IPS DF 19.7 (cell line): ENCODE measurements around the gene MSI2.

Experiments used
- DNase-seq: peaks from one replicate; pipeline ENCODE4 v3.0.0-alpha.2; 2013; ENCODE audit warnings: low read depth, low spot score

MSI2 gene

DNA sequence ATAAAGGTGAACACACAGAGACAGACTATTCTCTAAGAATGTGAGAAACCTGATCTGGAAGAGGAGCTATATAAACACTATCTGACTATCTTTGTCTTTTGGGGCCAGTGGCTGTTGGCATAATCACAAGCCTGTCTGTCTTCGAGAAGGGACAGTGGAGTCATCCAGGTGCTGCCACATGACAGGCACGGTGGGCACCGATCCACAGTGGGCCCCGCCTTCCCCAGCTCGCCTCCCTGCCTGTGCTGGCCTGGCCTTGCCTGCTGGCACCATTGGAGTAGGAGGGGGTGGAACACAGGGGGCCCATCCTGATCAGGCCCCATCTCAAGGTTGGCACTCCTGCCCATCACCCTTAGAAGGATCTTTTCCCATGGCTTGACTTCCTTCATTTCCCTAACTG lies 376.0 kb downstream of the MSI2 start:
- no peak for DNase-seq

DNA sequence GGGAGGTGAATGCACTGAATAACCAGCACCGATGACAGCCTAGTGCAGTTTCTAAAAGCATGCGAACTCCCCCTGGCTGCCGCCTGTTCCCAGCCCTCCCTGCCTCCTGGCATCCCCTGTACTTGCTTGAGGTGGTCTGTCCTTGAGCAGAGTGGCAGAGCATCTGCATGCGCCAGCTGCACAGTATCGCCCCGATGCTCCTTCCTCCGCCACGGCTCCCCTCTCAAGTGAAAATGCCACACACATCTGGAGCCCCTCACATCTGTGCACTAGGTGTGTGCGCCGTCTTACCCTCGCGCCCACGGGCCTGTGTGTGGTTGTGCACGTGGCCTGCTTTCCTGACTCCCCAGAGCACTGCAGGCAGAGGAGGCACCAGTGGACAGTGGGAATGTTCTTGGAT lies 376.9 kb downstream of the MSI2 start:
- no peak for DNase-seq

DNA sequence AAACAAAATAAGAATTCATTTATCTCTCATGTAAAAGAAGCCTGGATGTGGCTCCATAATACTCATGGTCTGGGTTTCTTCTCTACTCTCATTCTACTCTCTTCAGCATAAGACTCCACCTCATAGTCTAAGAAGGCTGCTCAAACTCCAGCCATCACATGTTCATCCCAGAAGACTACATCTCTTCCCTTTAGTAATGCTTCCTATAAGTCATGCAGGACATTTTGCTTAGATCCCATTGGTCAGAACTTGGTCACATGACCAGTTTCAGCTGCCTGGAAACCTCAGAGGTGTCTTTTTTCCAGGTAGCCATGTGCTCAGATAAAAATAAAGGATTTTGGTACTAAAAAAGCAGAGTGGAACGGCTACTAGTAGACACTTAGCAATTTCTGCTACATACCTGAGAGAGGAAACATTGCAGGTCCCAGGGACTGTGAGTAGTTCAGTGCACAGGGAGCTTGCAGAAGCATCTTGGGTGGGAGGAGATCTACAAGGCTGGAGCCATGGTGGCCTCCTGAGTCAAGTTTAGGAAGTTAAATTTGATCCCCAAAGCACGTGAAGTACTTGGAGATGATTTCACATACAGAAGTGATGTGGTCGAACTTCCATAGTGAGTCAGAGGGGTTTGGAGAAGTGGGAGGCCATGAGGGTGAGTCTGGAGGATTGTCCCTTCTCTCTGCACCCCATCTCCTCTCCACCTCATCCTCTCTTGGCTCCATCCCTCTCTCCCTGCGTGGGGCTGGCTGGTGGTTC lies 378.6 kb downstream of the MSI2 start:
- no peak for DNase-seq

DNA sequence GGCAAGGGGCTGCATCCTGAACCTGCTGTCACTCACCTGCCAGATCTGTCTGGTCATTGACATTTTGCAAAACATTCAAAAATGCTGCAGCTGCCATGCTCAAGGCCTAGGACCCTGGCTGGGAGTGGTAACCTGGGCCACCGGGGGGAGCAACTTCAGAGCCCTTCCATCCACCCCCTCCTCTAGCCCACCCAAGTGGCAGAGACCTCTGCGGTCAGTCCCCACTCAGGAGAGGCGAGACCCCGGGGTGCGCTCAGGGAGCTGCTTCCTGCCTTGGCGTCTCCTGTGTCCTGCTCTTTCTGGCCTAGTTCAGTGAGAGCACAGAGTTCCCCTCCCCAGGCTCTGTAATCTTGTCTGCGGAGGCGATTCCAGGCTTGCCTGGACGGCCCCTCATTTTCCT lies 380.0 kb downstream of the MSI2 start:
- no peak for DNase-seq

GRCh38 chr17:57636985-57637665 lies 380.8 kb downstream of the MSI2 start:
- DNase-seq = no peak

GRCh38 chr17:57637666-57638010 lies 381.3 kb downstream of the MSI2 start:
- no peak for DNase-seq

DNA sequence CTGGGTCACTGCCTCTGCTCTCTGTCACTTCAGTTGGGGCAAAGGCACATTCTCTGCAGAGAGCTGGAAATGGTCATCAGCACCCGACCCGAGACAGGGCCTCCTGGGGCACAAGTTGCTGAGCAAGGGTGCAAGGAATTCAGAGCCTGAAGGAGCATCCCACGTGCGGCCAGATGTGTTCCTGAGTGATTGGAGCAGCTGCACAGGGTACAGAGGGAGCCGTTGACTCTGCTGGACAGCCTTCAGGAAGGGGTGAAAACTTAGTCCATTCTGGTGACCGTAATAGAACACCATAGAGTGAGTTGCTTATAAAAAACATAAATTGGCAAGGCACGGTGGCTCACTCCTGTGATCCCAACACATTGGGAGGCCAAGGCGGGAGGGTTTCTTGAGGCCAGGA lies 382.0 kb downstream of the MSI2 start:
- no peak for DNase-seq

- DNase-seq = no peak
Observed at GRCh38 chr17:57639381-57639780, 383.1 kb downstream of the MSI2 start.

DNA sequence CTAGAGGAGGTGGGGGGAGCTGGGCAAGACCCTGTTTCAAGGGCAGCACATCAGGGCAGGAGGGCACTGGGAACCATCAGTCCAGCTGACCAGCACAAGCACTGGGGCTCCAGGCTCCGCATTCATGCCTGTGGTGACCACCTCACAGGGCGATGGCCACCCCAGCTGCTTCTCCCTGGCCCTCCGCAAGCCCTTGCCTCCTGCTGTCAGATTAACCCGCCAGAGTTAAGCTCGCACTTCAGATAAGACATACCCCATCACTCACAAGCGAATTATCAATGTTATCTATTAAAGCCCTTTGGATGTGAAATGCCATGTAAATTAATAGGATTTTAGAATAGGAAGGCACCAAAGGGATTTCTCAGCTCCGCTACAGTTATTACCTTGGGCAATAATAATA lies 383.8 kb downstream of the MSI2 start:
- no peak for DNase-seq

DNA sequence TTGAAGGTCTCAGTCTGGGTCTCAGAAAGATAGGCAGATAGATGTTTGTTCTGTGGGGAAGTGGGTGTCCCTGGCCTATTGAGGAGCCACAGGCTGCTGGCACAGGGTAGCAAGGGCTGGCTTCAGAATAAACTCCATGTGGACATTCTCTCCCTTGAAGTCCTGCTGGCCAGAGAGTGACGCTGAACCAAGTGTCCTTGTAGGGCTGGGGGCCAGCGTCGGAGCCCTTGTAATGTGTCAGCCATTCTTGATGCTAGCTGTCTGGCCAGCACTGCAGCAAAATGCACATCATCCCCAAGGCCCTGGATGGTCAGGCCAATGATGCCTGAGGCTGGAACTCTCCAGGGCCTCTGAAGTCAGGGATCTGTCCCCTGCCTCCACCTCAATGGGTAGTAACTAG lies 385.4 kb downstream of the MSI2 start:
- DNase-seq = no peak

DNA sequence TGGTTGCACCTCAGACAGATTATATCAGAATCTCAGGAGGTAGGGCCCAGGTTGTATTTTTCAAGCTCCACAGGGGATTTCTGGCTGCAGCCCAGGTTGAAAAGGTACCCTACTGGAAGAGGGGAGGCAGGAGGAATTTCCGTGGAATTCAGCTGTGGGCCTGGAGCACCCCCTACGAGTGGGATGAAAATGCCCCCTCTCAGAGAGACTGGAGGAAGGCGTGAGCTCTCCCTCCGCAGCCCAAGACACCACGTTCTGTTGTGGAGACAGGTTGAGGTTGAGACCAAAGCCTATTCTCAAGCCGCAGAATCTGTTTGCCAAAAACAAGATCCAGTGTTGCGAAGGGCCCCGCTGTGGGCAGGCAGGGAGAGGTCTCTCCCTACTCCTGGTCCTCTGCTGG lies 386.7 kb downstream of the MSI2 start:
- DNase-seq = no peak

GRCh38 chr17:57644326-57644725 lies 388.0 kb downstream of the MSI2 start:
- DNase-seq = no peak

GRCh38 chr17:57645950-57646665 lies 389.8 kb downstream of the MSI2 start:
- DNase-seq = no peak

GRCh38 chr17:57648720-57649119 lies 392.4 kb downstream of the MSI2 start:
- no peak for DNase-seq

DNA sequence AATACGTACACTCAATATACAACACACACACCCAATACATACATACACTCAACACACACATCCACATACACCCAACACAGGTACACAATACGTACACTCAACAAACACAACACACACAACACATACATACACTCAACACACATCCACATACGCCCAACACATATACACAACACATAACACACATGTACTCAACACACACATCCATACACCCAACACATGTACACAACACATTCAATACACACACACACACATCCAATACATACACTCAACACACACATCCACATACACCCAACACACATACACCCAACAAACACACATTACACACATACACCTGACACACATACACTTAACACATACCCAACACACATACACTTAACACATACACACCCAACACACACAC lies 392.9 kb downstream of the MSI2 start:
- no peak for DNase-seq

DNA sequence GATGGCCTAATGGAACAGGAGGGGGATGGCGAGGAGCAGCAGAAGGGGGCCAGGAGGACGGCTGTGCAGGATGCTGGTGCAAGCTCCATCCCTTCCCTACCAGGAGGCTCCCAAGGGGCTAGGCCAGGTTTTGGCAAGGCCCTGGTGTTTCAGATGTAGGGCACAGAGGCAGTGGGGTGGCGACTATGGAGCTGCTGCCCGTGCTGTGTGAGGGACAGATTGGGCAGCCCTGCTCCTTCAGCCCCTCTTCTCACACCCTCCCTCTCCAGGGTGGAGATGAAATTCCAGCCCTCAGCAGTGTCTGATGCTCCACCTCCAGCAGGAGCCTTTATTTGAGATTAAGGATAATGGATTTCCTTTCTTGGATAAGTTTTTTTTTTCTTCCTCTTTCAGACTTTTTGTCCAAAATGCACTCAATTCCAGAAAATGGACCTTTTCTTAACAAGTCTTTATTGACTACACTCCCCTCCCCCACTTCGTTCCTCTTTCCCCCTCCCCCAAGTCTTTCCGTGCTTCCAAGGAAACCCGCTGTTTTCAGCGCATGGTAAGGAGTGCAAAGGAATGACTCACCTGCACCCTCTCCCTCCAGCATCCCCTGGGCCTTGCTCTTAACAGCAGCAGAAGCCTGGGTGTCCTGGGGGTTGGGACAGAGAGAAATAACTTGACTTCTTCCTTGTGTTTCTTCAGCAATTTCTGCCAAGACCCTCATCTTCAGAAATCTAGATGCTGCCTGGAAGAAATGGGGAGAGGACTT lies 393.6 kb downstream of the MSI2 start:
- peak; percentile 79 for DNase-seq

GRCh38 chr17:57650548-57650947 lies 394.2 kb downstream of the MSI2 start:
- no peak for DNase-seq

GRCh38 chr17:57651451-57651850 lies 395.1 kb downstream of the MSI2 start:
- DNase-seq = no peak

GRCh38 chr17:57651996-57652395 lies 395.7 kb downstream of the MSI2 start:
- DNase-seq = no peak

- no peak for DNase-seq
Observed at GRCh38 chr17:57652811-57653210, 396.5 kb downstream of the MSI2 start.

DNA sequence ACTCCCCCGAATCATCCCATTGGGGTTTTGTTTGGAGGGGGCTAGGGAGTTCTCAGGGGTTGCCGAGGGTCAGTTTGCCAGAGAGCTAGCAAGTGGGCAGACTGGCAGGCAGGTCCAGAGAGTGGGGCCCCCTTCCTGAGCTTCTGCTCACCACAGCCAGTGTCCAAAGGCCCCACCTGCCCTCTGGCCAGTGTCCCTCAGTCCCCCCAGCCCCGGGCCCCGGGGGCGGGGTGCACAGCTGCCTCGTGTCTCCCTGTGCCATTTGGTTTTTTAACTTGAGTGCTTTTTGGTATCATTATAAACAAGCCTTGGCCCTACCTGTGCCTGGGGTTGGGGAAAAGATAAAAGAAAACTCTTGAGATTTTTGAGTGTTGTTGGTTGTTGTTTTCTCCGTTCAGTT lies 397.0 kb downstream of the MSI2 start:
- DNase-seq = no peak
